ENCODE results near the gene TAAR1.
"Not testable (repeated sequence)": the region's sequence is repeated elsewhere in the genome, so short reads cannot be mapped to it uniquely, and the experiment has no call there.

Gene TAAR1

DNA sequence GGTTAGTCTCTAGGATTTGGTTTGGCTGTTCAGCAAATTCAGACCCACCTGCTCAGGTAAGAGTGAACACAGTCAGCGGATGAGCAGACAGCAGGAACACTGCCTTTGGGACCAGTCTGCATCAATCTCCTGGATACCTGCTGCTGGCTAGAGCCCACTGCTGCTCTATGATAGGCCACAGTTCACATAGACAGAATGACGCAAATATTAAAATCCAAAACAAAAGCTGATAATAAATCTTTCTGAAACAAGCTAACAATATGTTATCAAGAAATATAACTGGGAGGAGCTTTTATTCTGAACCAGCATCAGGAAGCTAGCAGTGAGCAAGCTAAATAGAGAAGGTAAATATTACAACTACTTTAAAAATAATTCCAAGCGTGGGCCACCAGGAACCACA, at the start of gene TAAR1:
Gene TAAR1 (minus strand): TSS at position 101 of the 400 bp plus-strand sequence. CDS start 13,179 bp downstream, outside the sequence.
- DNase-seq (ENCODE audit: low spot score), result no peak

- DNase-seq (ENCODE audit: low spot score), result peak; percentile 41
These were observed 49.8 kb upstream of the TAAR1 start for GRCh38 chr6:132708771-132709170.

- DNase-seq (ENCODE audit: low spot score), result no peak
These were observed 49.0 kb upstream of the TAAR1 start for GRCh38 chr6:132708002-132708401.

- not testable (repeated sequence) for DNase-seq (ENCODE audit: low spot score)
These were observed 47.8 kb upstream of the TAAR1 start for GRCh38 chr6:132706756-132707155.

DNA sequence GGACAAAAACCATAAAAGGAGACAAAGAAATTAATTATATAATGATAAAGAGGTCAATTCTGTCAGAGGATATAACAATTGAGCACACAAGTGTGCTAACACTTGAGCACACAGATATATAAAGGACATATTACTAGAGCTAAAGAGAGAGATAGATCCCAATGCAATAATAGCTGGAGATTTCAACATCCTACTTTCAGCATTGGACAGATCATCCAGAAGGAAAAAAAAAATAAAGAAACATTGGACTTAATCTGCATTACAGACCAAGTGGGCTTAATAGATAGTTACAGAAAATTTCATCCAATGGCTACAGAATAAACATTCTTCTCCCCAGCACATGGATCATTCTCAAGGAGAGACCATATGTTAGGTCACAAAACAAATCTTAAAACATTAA, 45.0 kb upstream of the TAAR1 start:
- no peak for DNase-seq (ENCODE audit: low spot score)

GRCh38 chr6:132698608-132699007, 39.6 kb upstream of the TAAR1 start:
- no peak for DNase-seq (ENCODE audit: low spot score)

- DNase-seq (ENCODE audit: low spot score), result no peak
These were observed 36.8 kb upstream of the TAAR1 start for GRCh38 chr6:132695773-132696172.

DNA sequence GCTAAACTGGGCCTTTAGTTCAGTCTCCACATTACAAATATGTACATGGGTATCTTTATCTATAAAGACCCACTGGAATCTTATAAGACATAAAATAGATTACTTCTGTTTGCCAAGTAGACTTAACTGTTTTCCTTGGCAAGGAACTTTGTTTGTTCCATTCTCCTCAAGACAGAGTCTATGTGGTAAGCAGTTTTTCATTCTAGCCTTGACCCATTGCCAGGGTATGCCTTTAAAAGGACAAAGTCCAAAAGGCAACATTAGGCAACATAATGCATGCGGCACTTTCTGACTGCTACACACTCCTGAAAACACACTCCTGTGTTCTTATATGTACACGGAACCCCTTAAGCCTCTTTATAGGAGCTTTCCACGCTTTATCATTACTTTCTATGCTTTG, 34.5 kb upstream of the TAAR1 start:
- DNase-seq (ENCODE audit: low spot score), result no peak

GRCh38 chr6:132690678-132691077, 31.7 kb upstream of the TAAR1 start:
- no peak for DNase-seq (ENCODE audit: low spot score)

- DNase-seq (ENCODE audit: low spot score), result peak; percentile 99
These were observed 28.3 kb upstream of the TAAR1 start for GRCh38 chr6:132687306-132687705.

DNA sequence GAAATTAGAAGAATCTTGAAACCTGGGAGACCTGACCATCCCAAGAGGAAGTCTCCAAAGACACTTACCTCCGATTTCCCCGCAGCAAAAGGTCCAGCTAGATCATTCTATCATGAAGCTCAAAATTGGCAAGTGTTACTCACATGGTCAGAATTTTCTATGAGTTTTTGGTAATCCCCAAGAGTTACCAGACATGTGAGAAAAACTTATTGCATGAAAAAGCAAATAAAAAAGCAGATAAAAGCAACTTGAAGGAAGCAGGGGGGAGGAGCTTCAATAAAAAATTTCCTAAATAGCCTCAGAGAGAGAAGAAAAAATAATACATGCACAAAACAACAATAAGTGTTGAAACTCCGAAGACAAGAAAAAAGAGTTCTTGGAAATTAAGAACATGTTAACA, 27.5 kb upstream of the TAAR1 start:
- DNase-seq (ENCODE audit: low spot score), result peak; percentile 29

GRCh38 chr6:132685009-132685408, 26.0 kb upstream of the TAAR1 start:
- peak; percentile 13 for DNase-seq (ENCODE audit: low spot score)

DNA sequence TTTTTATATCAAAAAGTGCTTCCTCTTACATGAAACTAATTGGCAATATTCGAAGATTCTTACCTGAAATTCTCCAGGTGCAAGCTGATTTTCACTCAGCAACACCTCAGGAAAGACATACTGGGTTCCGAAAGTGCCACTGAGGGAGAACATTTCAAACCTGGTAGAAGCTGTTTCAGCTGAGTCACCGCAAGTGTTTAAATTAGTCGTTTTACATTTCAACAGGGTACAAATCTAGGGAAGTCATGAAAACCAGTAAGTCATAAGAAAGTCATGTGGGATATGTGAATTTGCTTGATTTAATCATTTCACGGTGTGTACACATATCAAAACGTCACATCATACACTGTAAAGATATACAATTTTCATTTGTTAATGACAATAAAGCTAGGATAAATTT, 25.3 kb upstream of the TAAR1 start:
- DNase-seq (ENCODE audit: low spot score), result peak; percentile 4

DNA sequence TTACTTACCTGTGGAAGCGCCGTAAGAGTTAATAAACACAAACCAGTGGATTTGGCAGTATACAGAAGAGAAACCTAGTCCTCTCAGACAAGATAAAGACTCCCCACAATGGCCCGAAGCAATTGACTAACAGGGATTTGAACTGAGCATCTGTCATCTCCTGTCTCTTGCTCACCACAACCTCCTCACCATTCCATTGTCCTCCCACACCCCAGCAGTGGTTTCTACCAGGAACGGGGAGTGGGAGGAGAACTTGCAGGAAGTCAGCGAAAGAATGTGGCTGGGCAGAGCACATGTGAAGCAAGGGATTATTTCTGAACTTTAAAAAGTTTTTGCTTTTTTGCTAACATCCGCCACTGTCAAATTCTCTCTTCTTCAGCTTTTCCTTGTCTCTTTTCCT, 24.6 kb upstream of the TAAR1 start:
- peak; percentile 64 for DNase-seq (ENCODE audit: low spot score)

DNA sequence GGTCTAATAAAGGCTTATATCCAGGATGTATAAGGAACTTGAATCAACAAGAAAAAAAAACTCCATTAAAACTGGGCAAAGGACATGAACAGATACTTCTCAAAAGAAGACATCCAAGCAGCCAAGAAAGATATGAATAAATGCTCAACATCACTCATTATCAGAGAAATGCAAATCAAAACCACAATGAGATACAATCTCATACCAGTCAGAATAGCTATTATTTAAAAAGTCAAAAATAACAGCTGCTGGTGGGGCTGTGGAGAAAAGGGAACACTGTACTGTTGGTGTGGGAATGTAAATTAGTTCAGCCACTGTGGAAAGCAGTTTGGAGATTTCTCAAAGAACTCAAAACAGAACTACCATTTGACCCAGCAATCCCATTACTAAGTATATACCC, 20.1 kb upstream of the TAAR1 start:
- DNase-seq (ENCODE audit: low spot score), result not testable (repeated sequence)

DNA sequence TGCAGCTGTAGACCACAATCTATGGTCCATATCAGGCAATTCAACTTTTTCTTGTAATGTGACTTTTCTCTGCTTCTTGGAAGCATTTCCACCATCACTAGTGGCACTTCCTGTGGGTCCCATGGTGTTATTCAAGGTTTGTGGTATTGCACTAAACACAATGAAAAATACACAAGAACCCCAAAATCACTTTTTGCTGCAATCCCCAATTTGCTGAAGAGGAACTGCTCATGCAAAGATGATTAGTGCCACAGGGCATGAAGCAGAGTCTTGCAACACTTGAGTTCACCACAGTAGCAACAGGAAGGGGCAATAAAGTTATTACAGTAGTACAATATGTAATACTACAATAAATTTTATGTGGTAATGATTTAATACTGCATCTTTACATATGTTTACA, 16.8 kb upstream of the TAAR1 start:
- DNase-seq (ENCODE audit: low spot score), result no peak

- DNase-seq (ENCODE audit: low spot score), result no peak
These were observed 16.0 kb upstream of the TAAR1 start for GRCh38 chr6:132675002-132675401.

- no peak for DNase-seq (ENCODE audit: low spot score)
These were observed 14.6 kb upstream of the TAAR1 start for GRCh38 chr6:132673376-132674094.

- no peak for DNase-seq (ENCODE audit: low spot score)
These were observed 12.3 kb upstream of the TAAR1 start for GRCh38 chr6:132671295-132671694.

GRCh38 chr6:132669690-132670291, 10.8 kb upstream of the TAAR1 start:
- DNase-seq (ENCODE audit: low spot score), result peak; percentile 77

GRCh38 chr6:132666118-132666517, 7.1 kb upstream of the TAAR1 start:
- DNase-seq (ENCODE audit: low spot score), result no peak

GRCh38 chr6:132664309-132665034, 5.5 kb upstream of the TAAR1 start:
- peak; percentile 20 for DNase-seq (ENCODE audit: low spot score)

- DNase-seq (ENCODE audit: low spot score), result no peak
These were observed 4.7 kb upstream of the TAAR1 start for GRCh38 chr6:132663661-132664060.
